OCI-LY1 (cell line): ENCODE measurements around the gene XPR1.

Experiments
- EZH2 ChIP-seq: fragments of 200-600 bp; sonication (generic), shearing (Covaris generic); IDR thresholded peaks from 2 replicates; pipeline ENCODE4 v1.8.0; 2017; ENCODE audit warnings: borderline replicate concordance, mixed run types, mild to moderate bottlenecking, antibody characterized with exemption, low read length, moderate library complexity, mixed read lengths
- TF ChIP-seq, protein P1 (sequence below): fragments of 200-600 bp; sonication (generic), shearing (Covaris generic); IDR thresholded peaks from 2 replicates; pipeline ENCODE4 v1.5.1; 2017; ENCODE audit warnings: mild to moderate bottlenecking, antibody characterized with exemption, low read length, moderate library complexity, mixed read lengths

DNA sequence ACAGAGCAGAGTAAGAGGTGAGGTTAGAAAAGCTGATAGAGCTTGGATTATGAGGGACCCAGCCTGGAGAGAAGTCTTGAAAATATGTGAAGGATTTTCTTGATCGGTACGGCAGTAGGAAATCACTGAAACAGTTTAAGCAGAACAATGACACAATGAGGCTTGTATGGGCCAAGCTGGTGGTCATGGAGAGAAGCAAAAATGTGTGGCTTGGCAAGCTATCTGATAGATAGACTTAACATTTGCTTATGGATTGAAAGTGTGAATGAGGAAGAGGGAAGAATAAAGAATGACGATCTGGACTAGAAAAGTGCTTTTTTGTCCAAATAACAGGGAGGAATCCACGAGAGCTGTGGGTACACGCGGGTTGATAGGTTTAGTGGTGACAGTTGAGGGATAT, 15.4 kb upstream of the XPR1 start:
- TF ChIP-seq, protein P1, sequence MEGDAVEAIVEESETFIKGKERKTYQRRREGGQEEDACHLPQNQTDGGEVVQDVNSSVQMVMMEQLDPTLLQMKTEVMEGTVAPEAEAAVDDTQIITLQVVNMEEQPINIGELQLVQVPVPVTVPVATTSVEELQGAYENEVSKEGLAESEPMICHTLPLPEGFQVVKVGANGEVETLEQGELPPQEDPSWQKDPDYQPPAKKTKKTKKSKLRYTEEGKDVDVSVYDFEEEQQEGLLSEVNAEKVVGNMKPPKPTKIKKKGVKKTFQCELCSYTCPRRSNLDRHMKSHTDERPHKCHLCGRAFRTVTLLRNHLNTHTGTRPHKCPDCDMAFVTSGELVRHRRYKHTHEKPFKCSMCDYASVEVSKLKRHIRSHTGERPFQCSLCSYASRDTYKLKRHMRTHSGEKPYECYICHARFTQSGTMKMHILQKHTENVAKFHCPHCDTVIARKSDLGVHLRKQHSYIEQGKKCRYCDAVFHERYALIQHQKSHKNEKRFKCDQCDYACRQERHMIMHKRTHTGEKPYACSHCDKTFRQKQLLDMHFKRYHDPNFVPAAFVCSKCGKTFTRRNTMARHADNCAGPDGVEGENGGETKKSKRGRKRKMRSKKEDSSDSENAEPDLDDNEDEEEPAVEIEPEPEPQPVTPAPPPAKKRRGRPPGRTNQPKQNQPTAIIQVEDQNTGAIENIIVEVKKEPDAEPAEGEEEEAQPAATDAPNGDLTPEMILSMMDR = no peak
- TF ChIP-seq EZH2 = no peak
